ENCODE measurements around the gene PDE4D.

- TF ChIP-seq POLR2A (IDR thresholded peaks at IDR 0.05) (no peak), CTCF (IDR thresholded peaks at IDR 0.05) (no peak)
Observed at GRCh38 chr5:59782856-59783255, 110.7 kb downstream of the PDE4D start.
